HepG2 (cell line): ENCODE results near the gene CUL4A. TPM values are rescaled to one million over a fixed set of nuclear protein-coding genes. Genes with fewer than 3 reads are reported as not detected.

Experiments used
- CEBPB ChIP-seq: IDR thresholded peaks from 2 replicates; pipeline ENCODE4 v1.6.1; 2011; ENCODE audit warnings: low read depth, low read length, improper control_type of control experiment, borderline replicate concordance
- MAFF ChIP-seq: IDR thresholded peaks from 2 replicates; pipeline ENCODE4 v1.6.1; 2011; ENCODE audit warnings: low read depth, low read length, improper control_type of control experiment
- MAFK ChIP-seq, 2 experiments: IDR thresholded peaks in 1 of 2; conservative IDR thresholded peaks in 1 of 2; 2 replicates each; pipeline ENCODE4 v1.6.1; 2011; ENCODE audit warnings: improper control_type of control experiment in 2 of 2, low read length in 2 of 2
- POLR2A ChIP-seq, 2 experiments: IDR thresholded peaks; 2 replicates each; pipeline ENCODE4 v1.6.1; 2011; ENCODE audit warnings: low read depth in 2 of 2, low read length in 2 of 2, mild to moderate bottlenecking in 1 of 2, moderate library complexity in 1 of 2; ENCODE audit not compliant: insufficient read depth in 1 of 2
- RFXAP ChIP-seq: sonication (generic); formaldehyde crosslinking; IDR thresholded peaks from 2 replicates; pipeline ENCODE4 v1.4.0; 2020; ENCODE audit warnings: missing genetic modification reagents, borderline replicate concordance
- TBP ChIP-seq: sonication (generic); formaldehyde crosslinking; IDR thresholded peaks from 2 replicates; pipeline ENCODE4 v1.5.0; 2020; ENCODE audit warnings: missing genetic modification reagents
- polyA plus RNA-seq, 8 experiments: library from polyadenylated mRNA; depleted of rRNA in 3 of 8; stranded (reverse) in 7 of 8; unstranded in 1 of 8; fragments of >200 nt; fragmentation: Illumina TruSeq in 4 of 8; extraction: Trizol in 4 of 8; gene quantifications; 2 replicates each; pipeline versions ENCODE4 v1.2.1 to v1.2.3, GENCODE V29; 2011 to 2016; ENCODE audit warnings: low read depth in 4 of 8, missing spikeins in 1 of 8, mixed read lengths in 1 of 8; ENCODE audit not compliant: insufficient read depth in 1 of 8
- total RNA-seq, 5 experiments: library from RNA; depleted of rRNA; stranded (reverse); fragments of >200 nt; fragmentation: Illumina TruSeq; extraction: Trizol; gene quantifications; 2 replicates each; pipeline ENCODE4 v1.2.3, GENCODE V29; 2016; ENCODE audit warnings: low read depth in 1 of 5
- TF ChIP-seq, protein P1 (sequence below): sonication (generic); formaldehyde crosslinking; IDR thresholded peaks from 2 replicates; pipeline ENCODE4 v1.4.0; 2020; ENCODE audit warnings: missing genetic modification reagents
- TF ChIP-seq, protein P2 (sequence below): sonication (generic); formaldehyde crosslinking; IDR thresholded peaks from 2 replicates; pipeline ENCODE4 v1.4.0; 2020; ENCODE audit warnings: missing genetic modification reagents

The CUL4A gene
- total and polyA plus RNA-seq, 2 of the 13 experiments (the other 11 are each of a cell fraction or from before 2014, with no cell fraction given) = 51.2 to 75.3 TPM

DNA sequence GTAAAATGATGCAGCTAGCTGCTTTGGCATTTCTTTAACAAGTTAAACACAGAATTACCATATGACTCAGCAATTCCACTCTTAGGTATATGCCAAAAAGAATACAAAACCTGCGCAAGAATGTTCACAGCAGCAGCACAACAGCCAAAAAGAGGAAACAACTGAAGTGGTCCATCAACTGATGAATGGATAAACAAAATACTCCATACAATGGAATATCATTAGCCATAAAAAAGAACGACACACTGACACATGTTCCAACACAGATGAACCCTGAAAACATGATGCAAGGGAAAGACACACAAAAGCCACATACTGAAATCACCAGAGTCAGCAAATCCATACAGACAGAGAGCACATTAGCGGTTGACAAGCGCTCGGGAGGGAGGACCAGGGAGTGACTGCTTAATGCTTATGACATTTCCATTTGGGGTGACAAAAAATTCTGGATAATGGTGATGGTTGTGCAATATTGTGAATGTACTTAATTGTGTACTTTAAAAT lies 3.9 kb upstream of the CUL4A start (continued):
- TF ChIP-seq, protein P1, sequence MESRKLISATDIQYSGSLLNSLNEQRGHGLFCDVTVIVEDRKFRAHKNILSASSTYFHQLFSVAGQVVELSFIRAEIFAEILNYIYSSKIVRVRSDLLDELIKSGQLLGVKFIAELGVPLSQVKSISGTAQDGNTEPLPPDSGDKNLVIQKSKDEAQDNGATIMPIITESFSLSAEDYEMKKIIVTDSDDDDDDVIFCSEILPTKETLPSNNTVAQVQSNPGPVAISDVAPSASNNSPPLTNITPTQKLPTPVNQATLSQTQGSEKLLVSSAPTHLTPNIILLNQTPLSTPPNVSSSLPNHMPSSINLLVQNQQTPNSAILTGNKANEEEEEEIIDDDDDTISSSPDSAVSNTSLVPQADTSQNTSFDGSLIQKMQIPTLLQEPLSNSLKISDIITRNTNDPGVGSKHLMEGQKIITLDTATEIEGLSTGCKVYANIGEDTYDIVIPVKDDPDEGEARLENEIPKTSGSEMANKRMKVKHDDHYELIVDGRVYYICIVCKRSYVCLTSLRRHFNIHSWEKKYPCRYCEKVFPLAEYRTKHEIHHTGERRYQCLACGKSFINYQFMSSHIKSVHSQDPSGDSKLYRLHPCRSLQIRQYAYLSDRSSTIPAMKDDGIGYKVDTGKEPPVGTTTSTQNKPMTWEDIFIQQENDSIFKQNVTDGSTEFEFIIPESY (CRISPR knock-in tag) = peak; percentile 94; the same call in 1 of the 2 replicates
- TF ChIP-seq, protein P2, sequence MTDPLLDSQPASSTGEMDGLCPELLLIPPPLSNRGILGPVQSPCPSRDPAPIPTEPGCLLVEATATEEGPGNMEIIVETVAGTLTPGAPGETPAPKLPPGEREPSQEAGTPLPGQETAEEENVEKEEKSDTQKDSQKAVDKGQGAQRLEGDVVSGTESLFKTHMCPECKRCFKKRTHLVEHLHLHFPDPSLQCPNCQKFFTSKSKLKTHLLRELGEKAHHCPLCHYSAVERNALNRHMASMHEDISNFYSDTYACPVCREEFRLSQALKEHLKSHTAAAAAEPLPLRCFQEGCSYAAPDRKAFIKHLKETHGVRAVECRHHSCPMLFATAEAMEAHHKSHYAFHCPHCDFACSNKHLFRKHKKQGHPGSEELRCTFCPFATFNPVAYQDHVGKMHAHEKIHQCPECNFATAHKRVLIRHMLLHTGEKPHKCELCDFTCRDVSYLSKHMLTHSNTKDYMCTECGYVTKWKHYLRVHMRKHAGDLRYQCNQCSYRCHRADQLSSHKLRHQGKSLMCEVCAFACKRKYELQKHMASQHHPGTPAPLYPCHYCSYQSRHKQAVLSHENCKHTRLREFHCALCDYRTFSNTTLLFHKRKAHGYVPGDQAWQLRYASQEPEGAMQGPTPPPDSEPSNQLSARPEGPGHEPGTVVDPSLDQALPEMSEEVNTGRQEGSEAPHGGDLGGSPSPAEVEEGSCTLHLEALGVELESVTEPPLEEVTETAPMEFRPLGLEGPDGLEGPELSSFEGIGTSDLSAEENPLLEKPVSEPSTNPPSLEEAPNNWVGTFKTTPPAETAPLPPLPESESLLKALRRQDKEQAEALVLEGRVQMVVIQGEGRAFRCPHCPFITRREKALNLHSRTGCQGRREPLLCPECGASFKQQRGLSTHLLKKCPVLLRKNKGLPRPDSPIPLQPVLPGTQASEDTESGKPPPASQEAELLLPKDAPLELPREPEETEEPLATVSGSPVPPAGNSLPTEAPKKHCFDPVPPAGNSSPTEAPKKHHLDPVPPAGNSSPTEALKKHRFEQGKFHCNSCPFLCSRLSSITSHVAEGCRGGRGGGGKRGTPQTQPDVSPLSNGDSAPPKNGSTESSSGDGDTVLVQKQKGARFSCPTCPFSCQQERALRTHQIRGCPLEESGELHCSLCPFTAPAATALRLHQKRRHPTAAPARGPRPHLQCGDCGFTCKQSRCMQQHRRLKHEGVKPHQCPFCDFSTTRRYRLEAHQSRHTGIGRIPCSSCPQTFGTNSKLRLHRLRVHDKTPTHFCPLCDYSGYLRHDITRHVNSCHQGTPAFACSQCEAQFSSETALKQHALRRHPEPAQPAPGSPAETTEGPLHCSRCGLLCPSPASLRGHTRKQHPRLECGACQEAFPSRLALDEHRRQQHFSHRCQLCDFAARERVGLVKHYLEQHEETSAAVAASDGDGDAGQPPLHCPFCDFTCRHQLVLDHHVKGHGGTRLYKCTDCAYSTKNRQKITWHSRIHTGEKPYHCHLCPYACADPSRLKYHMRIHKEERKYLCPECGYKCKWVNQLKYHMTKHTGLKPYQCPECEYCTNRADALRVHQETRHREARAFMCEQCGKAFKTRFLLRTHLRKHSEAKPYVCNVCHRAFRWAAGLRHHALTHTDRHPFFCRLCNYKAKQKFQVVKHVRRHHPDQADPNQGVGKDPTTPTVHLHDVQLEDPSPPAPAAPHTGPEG (CRISPR knock-in tag) = no peak
- peak; percentile 90 for TF ChIP-seq MAFF
- peak; percentile 91 to 95 for TF ChIP-seq MAFK (conservative IDR thresholded peaks at IDR 0.05 in 1 of 2, IDR thresholded peaks at IDR 0.05 in 1 of 2; ENCODE audit: low read length in 2 of 2)
- no peak for TF ChIP-seq RFXAP (CRISPR knock-in tag)
- no peak for TF ChIP-seq TBP (CRISPR knock-in tag)
- 0 out of 4 replicates have a peak, but pooled peaks of 1 of the 2 experiments have one; percentile 22 for TF ChIP-seq POLR2A (IDR thresholded peaks at IDR 0.05; ENCODE audit: insufficient read depth in 1 of 2, low read depth in 2 of 2, low read length in 2 of 2)
- TF ChIP-seq CEBPB = peak; percentile 49; the same call in 1 of the 2 replicates
